GM23338 (cell line): ENCODE results near the gene SSH3.

Experiments used
- CTCF ChIP-seq, 2 experiments: fragments of 200-600 bp in 1 of 2; sonication (generic) in 1 of 2; conservative IDR thresholded peaks; 2 replicates each; pipeline versions ENCODE4 v1.5.1 to v1.6.1; 2016 to 2017; ENCODE audit warnings: antibody characterized with exemption in 2 of 2, low read depth in 2 of 2, mild to moderate bottlenecking in 2 of 2, moderate library complexity in 1 of 2
- EZH2 ChIP-seq: fragments of 200-600 bp; sonication (generic); IDR thresholded peaks from one replicate; pipeline ENCODE4 v1.8.0; 2017; ENCODE audit warnings: antibody characterized with exemption, mild to moderate bottlenecking, low read depth; ENCODE audit not compliant: unreplicated experiment
- EZH2phosphoT487 ChIP-seq: fragments of 200-600 bp; sonication (generic); IDR thresholded peaks from one replicate; pipeline ENCODE4 v1.8.1; 2018; ENCODE audit warnings: antibody characterized with exemption; ENCODE audit not compliant: unreplicated experiment
- TF ChIP-seq, protein P1 (sequence below): IDR thresholded peaks from one replicate; pipeline ENCODE4 v1.6.1; 2018; ENCODE audit warnings: antibody characterized with exemption; ENCODE audit not compliant: unreplicated experiment

- no peak for TF ChIP-seq CTCF (conservative IDR thresholded peaks at IDR 0.05; ENCODE audit: low read depth in 2 of 2)
- no peak for TF ChIP-seq EZH2
- no peak for TF ChIP-seq EZH2phosphoT487
- TF ChIP-seq, protein P1, sequence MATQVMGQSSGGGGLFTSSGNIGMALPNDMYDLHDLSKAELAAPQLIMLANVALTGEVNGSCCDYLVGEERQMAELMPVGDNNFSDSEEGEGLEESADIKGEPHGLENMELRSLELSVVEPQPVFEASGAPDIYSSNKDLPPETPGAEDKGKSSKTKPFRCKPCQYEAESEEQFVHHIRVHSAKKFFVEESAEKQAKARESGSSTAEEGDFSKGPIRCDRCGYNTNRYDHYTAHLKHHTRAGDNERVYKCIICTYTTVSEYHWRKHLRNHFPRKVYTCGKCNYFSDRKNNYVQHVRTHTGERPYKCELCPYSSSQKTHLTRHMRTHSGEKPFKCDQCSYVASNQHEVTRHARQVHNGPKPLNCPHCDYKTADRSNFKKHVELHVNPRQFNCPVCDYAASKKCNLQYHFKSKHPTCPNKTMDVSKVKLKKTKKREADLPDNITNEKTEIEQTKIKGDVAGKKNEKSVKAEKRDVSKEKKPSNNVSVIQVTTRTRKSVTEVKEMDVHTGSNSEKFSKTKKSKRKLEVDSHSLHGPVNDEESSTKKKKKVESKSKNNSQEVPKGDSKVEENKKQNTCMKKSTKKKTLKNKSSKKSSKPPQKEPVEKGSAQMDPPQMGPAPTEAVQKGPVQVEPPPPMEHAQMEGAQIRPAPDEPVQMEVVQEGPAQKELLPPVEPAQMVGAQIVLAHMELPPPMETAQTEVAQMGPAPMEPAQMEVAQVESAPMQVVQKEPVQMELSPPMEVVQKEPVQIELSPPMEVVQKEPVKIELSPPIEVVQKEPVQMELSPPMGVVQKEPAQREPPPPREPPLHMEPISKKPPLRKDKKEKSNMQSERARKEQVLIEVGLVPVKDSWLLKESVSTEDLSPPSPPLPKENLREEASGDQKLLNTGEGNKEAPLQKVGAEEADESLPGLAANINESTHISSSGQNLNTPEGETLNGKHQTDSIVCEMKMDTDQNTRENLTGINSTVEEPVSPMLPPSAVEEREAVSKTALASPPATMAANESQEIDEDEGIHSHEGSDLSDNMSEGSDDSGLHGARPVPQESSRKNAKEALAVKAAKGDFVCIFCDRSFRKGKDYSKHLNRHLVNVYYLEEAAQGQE, result no peak
Measured at GRCh38 chr11:67282876-67283371, 20.4 kb upstream of the SSH3 start.
